Measurements from ENCODE around the gene AMZ1. TPM values are rescaled to one million over a fixed set of nuclear protein-coding genes. Genes with fewer than 3 reads are reported as not detected.
"Not testable (repeated sequence)": the region's sequence is repeated elsewhere in the genome, so short reads cannot be mapped to it uniquely, and the experiment has no call there.

AMZ1 gene
- total and polyA plus RNA-seq, 10 of the 15 experiments (the other 5 are each of a cell fraction or from before 2014, with no cell fraction given) = 0.02 to 2.0 (median 0.69) TPM

- Histone ChIP-seq H3K9me3 (replicated peaks; ENCODE audit: control insufficient read depth, insufficient read depth, low read length) (no peaks in the 10 kb centered on the region; the same call in 2 of the 3 replicates), H3K27me3 (replicated peaks in 1 of 2; ENCODE audit: control insufficient read depth in 2 of 2, insufficient read depth in 2 of 2, low read length in 1 of 2) (no peaks in the 10 kb centered on the region), H4K20me1 (ENCODE audit: control insufficient read depth, insufficient read depth) (no peaks in the 10 kb centered on the region), H2AFZ (ENCODE audit: control insufficient read depth, low read depth, low read length) (no peak overlapping the region), H3K36me3 (ENCODE audit: control insufficient read depth in 2 of 2, insufficient read depth in 2 of 2, low read length in 1 of 2) (no peaks in the 10 kb centered on the region), H3K9ac (ENCODE audit: control insufficient read depth, insufficient read depth, low read length) (no peak overlapping the region), H3K79me2 (ENCODE audit: control insufficient read depth, insufficient read depth, low read length) (no peaks in the 10 kb centered on the region), H3K4me1 (ENCODE audit: control insufficient read depth, insufficient read depth, low read length) (peaks cover 4% of the 10 kb centered on the region; the same call in 1 of the 2 replicates), H3K4me2 (ENCODE audit: control insufficient read depth, insufficient read depth) (no peak overlapping the region), H3K27ac (ENCODE audit: control insufficient read depth, insufficient read depth) (no peak overlapping the region), H3K4me3 (no peak overlapping the region)
- CTCF ChIA-PET = interaction anchor here (2.6 kb wide), 1 partner anchor 35 kb away, joined by 14 read pairs; no protein-coding TSS in a partner anchor
- no peak for TF ChIP-seq ZNF217 (IDR thresholded peaks at IDR 0.05)
- TF ChIP-seq FOS (IDR thresholded peaks at IDR 0.05; ENCODE audit: borderline replicate concordance, extremely low read depth, insufficient read length) = no peak
- no peak for TF ChIP-seq RBBP5 (conservative IDR thresholded peaks at IDR 0.05)
- TF ChIP-seq MLLT1 (IDR thresholded peaks at IDR 0.05) = no peak
- TF ChIP-seq EGR1 (IDR thresholded peaks at IDR 0.05; ENCODE audit: borderline replicate concordance in 1 of 2, low read depth in 2 of 2, low read length in 2 of 2) = no peak
- TF ChIP-seq CREB1 (IDR thresholded peaks at IDR 0.05; ENCODE audit: low read depth) = no peak
- no peak for TF ChIP-seq ATF3 (IDR thresholded peaks at IDR 0.05; ENCODE audit: borderline replicate concordance, extremely low read depth, low read depth, low read length)
- no peak for TF ChIP-seq ZBED1 (IDR thresholded peaks at IDR 0.05; ENCODE audit: borderline replicate concordance)
- in situ Hi-C loops (cut with MboI) = no loop called here
- WGBS (ENCODE audit: insufficient coverage, insufficient replicate concordance, low lambda C conversion rate, missing lambda C conversion rate) = 70% methylated on average over 9 of the region's 9 CpGs
- SMC1A ChIA-PET (ENCODE audit: uncharacterized antibody, unreplicated experiment) = no interaction called here
- RAD21 ChIA-PET (ENCODE audit: unreplicated experiment) = no interaction called here
- POLR2A ChIA-PET = no interaction called here
- ATAC-seq = no peak
- DNase-seq (ENCODE audit: low read depth, low spot score) = no peak
- no peak for FAIRE-seq
- BruUV-seq (replicated peaks) = no TSS peak
- intact Hi-C loops (cut with micrococcal nuclease; ENCODE audit: unreplicated experiment) = no loop called here
Measured at GRCh38 chr7:2675256-2675764, 12.7 kb upstream of the AMZ1 start.

DNA sequence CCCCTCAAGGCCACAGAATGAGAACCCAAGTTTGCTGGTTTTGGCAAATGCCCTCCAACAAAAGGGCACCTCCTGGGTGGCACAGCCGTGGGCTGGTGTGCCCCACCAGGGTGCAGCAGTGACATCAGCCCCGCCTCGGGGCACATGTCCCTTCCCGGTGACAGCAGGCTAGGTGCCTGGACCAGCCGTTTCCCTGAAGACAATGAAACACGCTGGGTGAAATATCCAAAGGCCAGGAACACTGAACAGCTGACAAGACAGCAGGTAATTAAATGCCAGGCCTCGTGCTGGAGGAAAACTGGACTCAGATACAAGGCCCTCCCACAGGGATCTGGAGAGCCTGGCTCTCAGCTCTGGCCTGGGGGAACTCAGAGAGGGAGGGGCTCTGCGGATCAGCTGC lies 11.4 kb upstream of the AMZ1 start:
- H3K9me3 ChIP-seq (replicated peaks; ENCODE audit: control insufficient read depth, insufficient read depth, low read length); H3K4me1 ChIP-seq (ENCODE audit: control insufficient read depth, insufficient read depth, low read length); H3K27ac ChIP-seq (ENCODE audit: control insufficient read depth, insufficient read depth); BruUV-seq (replicated peaks); POLR2A ChIA-PET; H2AFZ ChIP-seq (ENCODE audit: control insufficient read depth, low read depth, low read length); H3K9ac ChIP-seq (ENCODE audit: control insufficient read depth, insufficient read depth, low read length); DNase-seq (ENCODE audit: low read depth, low spot score); RAD21 ChIA-PET (ENCODE audit: unreplicated experiment); FAIRE-seq; ATAC-seq; H4K20me1 ChIP-seq (ENCODE audit: control insufficient read depth, insufficient read depth); in situ Hi-C loops (cut with MboI); H3K79me2 ChIP-seq (ENCODE audit: control insufficient read depth, insufficient read depth, low read length); H3K4me3 ChIP-seq; H3K36me3 ChIP-seq (ENCODE audit: control insufficient read depth in 2 of 2, insufficient read depth in 2 of 2, low read length in 1 of 2); H3K4me2 ChIP-seq (ENCODE audit: control insufficient read depth, insufficient read depth); H3K27me3 ChIP-seq (replicated peaks in 1 of 2; ENCODE audit: control insufficient read depth in 2 of 2, insufficient read depth in 2 of 2, low read length in 1 of 2); SMC1A ChIA-PET (ENCODE audit: uncharacterized antibody, unreplicated experiment); intact Hi-C loops (cut with micrococcal nuclease; ENCODE audit: unreplicated experiment): not testable (repeated sequence)
- 61% methylated on average over 7 of the region's 8 CpGs for WGBS (ENCODE audit: insufficient coverage, insufficient replicate concordance, low lambda C conversion rate, missing lambda C conversion rate)
- CTCF ChIA-PET = interaction anchor here (2.6 kb wide), 1 partner anchor 33 kb away, joined by 14 read pairs; no protein-coding TSS in a partner anchor

DNA sequence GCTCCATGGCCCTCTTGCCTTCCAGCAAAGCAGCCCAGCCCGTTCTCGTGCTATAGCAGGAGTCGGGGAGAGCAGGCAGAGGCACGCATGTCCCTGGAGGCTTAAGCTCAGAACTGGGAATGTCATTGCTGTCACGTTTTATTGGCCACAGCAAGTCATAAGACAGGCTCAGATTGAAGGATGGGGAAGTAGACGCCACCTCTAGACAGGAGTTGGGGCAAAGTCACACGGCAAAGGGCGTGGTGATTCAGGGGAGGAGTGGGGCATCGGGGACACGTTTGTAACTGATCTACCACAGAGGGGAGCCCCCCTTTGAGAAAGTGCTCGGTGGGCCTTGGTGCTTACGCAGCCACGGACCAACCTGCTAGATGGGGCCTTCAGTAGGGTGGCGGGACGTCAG lies 9.5 kb upstream of the AMZ1 start:
- in situ Hi-C loops (cut with MboI); H3K27me3 ChIP-seq (replicated peaks in 1 of 2; ENCODE audit: control insufficient read depth in 2 of 2, insufficient read depth in 2 of 2, low read length in 1 of 2); H3K4me2 ChIP-seq (ENCODE audit: control insufficient read depth, insufficient read depth); H3K4me1 ChIP-seq (ENCODE audit: control insufficient read depth, insufficient read depth, low read length); H3K4me3 ChIP-seq; H4K20me1 ChIP-seq (ENCODE audit: control insufficient read depth, insufficient read depth); H3K27ac ChIP-seq (ENCODE audit: control insufficient read depth, insufficient read depth); DNase-seq (ENCODE audit: low read depth, low spot score); intact Hi-C loops (cut with micrococcal nuclease; ENCODE audit: unreplicated experiment); POLR2A ChIA-PET; BruUV-seq (replicated peaks); ATAC-seq; H3K9ac ChIP-seq (ENCODE audit: control insufficient read depth, insufficient read depth, low read length); RAD21 ChIA-PET (ENCODE audit: unreplicated experiment); H3K79me2 ChIP-seq (ENCODE audit: control insufficient read depth, insufficient read depth, low read length); H2AFZ ChIP-seq (ENCODE audit: control insufficient read depth, low read depth, low read length); H3K36me3 ChIP-seq (ENCODE audit: control insufficient read depth in 2 of 2, insufficient read depth in 2 of 2, low read length in 1 of 2); FAIRE-seq; SMC1A ChIA-PET (ENCODE audit: uncharacterized antibody, unreplicated experiment); H3K9me3 ChIP-seq (replicated peaks; ENCODE audit: control insufficient read depth, insufficient read depth, low read length): not testable (repeated sequence)
- 81% methylated on average over 13 of the region's 15 CpGs for WGBS (ENCODE audit: insufficient coverage, insufficient replicate concordance, low lambda C conversion rate, missing lambda C conversion rate)
- CTCF ChIA-PET = interaction anchor here (1.4 kb wide), 1 partner anchor 37 kb away, joined by 3 read pairs; no protein-coding TSS in a partner anchor

All from GM12878 (cell line).